ENCODE data around the gene MRPS2. TPM values are rescaled to one million over a fixed set of nuclear protein-coding genes. Genes with fewer than 3 reads are reported as not detected.

The MRPS2 gene
- total and polyA plus RNA-seq, 9 of the 15 experiments (the other 6 are each of a cell fraction or from before 2014, with no cell fraction given), result 8.0 to 167 (median 81.3) TPM

DNA sequence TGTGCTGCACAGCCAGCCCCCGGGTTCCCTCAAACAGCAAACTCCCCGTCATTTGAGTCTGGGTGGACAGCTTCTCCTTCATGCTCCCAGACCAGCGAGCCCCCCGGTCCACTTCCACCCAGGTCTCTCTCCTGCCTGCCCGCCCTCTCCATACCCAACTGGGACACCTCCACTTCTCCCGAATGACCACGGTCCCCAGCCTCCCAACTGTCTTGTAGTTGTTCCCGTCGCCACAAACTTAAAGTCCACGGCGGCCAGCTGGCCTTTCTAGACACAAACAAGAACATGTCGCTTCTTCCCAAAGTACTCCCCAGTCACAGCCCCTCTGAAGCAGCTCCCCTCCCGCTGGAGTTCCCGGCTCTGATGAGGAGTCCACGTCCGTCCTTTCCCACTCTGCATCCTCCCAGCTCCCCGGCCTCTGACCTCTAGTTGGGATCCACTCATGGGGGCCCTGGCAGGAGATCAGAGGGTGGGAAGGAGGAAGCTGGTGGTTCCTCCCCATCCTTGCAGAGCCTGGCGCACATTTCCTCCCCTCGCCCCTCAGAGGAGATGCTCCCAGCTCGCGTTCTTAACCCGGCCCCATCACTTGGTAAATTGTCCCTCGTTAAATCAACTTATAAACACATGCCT is 45.0 kb upstream of the MRPS2 start:
- intact Hi-C loops (cut with micrococcal nuclease), result no loop called here
- Histone ChIP-seq H3K27ac (ENCODE audit: extremely low read depth, low read depth, low read length) (no peak overlapping the region), H3K9ac (ENCODE audit: insufficient read depth in 1 of 2, low read depth in 2 of 2, low read length in 2 of 2) (0 out of 4 replicates have a peak overlapping the region, but pooled peaks of 1 of the 2 experiments have one; percentile 27), H3K27me3 (ENCODE audit: control insufficient read depth in 2 of 2, insufficient read depth in 2 of 2, low read length in 2 of 2) (no peaks in the 10 kb centered on the region), H2AFZ (ENCODE audit: low read depth, low read length) (no peak overlapping the region), H3K9me3 (replicated peaks; ENCODE audit: control insufficient read depth, insufficient read depth, low read depth, low read length) (no peaks in the 10 kb centered on the region), H3K9me1 (ENCODE audit: control insufficient read depth, insufficient read depth, low read length) (no peaks in the 10 kb centered on the region), H3K4me2 (ENCODE audit: insufficient read depth, low read length) (no peak overlapping the region), H3K4me1 (replicated peaks in 1 of 2; ENCODE audit: control insufficient read depth in 2 of 2, insufficient read depth in 2 of 2, low read length in 2 of 2) (peaks cover 5 to 9% of the 10 kb centered on the region in 2 experiments; a peak in 2 of 5 replicates), H3K79me2 (ENCODE audit: control insufficient read depth, insufficient read depth, low read length) (no peaks in the 10 kb centered on the region), H3K36me3 (ENCODE audit: control insufficient read depth, insufficient read depth, low read length) (no peaks in the 10 kb centered on the region), H4K20me1 (replicated peaks; ENCODE audit: control insufficient read depth, insufficient read depth, low read length) (no peaks in the 10 kb centered on the region), H3K4me3 (no peak overlapping the region)
- in situ Hi-C loops (cut with MboI), result no loop called here
- FAIRE-seq (no peak), ATAC-seq (no peak), DNase-seq (ENCODE audit: extremely low read depth in 1 of 4, low spot score in 3 of 4) (no peak)
- 77% methylated on average over 17 of the region's 23 CpGs for WGBS (ENCODE audit: insufficient coverage, low coverage, missing lambda C conversion rate)
- no TSS peak for BruUV-seq (replicated peaks)
- TF ChIP-seq GTF2E2 (tag; IDR thresholded peaks at IDR 0.05), result no peak
- no peak for TF ChIP-seq ZNF239 (CRISPR knock-in tag; IDR thresholded peaks at IDR 0.05)
- TF ChIP-seq KDM4B (IDR thresholded peaks at IDR 0.05; ENCODE audit: borderline replicate concordance in 2 of 2, low read depth in 1 of 2), result no peak
- CTCF ChIA-PET (ENCODE audit: low intra/inter-chr PET ratio), result no interaction called here
- POLR2A ChIA-PET, result interaction anchor here (1.2 to 2.1 kb wide), 4 partner anchors 13 to 22 kb away, joined by 4 to 11 read pairs (median 5); no protein-coding TSS in a partner anchor
